K562 (cell line): ENCODE measurements around the gene RESP18. TPM values are rescaled to one million over a fixed set of nuclear protein-coding genes. Genes with fewer than 3 reads are reported as not detected.

Experiments
- ATF1 ChIP-seq, 2 experiments: fragments of 450-650 bp in 1 of 2; IDR thresholded peaks; 2 replicates each; pipeline ENCODE4 v1.6.1; 2016; ENCODE audit warnings: missing compliant biosample characterization in 1 of 2, missing genetic modification characterization in 1 of 2
- EHMT2 ChIP-seq: fragments of 450-650 bp; IDR thresholded peaks from 2 replicates; pipeline ENCODE4 v1.6.1; 2018; ENCODE audit warnings: antibody characterized with exemption
- FOXJ3 ChIP-seq: sonication (generic); formaldehyde crosslinking; IDR thresholded peaks from 2 replicates; pipeline ENCODE4 v1.4.0; 2020; ENCODE audit warnings: mild to moderate bottlenecking, missing genetic modification reagents
- GABPB1 ChIP-seq: sonication (generic); formaldehyde crosslinking; IDR thresholded peaks from 2 replicates; pipeline ENCODE4 v1.8.0; 2022; ENCODE audit warnings: mild to moderate bottlenecking, missing genetic modification reagents
- GTF2B ChIP-seq: IDR thresholded peaks from 2 replicates; pipeline ENCODE4 v1.6.1; 2011; ENCODE audit not compliant: insufficient read length; ENCODE audit errors: extremely low read depth
- HDAC1 ChIP-seq, 2 experiments: fragments of 450-650 bp; IDR thresholded peaks; 2 replicates each; pipeline ENCODE4 v1.6.1; 2016 to 2017; ENCODE audit warnings: inconsistent platforms in 1 of 2, mild to moderate bottlenecking in 1 of 2, moderate library complexity in 1 of 2
- KLF10 ChIP-seq: fragments of 250-450 bp; sonication (Bioruptor Pico); IDR thresholded peaks from 2 replicates; pipeline ENCODE4 v1.6.1; 2021; ENCODE audit warnings: matching md5 sums
- KLF6 ChIP-seq: fragments of 250-450 bp; sonication (Bioruptor Pico); IDR thresholded peaks from 2 replicates; pipeline ENCODE4 v1.4.0; 2020; ENCODE audit warnings: mild to moderate bottlenecking, moderate library complexity, borderline replicate concordance
- MYBL2 ChIP-seq, 2 experiments: fragments of 450-650 bp in 1 of 2; sonication (generic) in 1 of 2; formaldehyde crosslinking in 1 of 2; IDR thresholded peaks; 2 replicates each; pipeline versions ENCODE4 v1.6.1 to v1.8.1; 2017 to 2022; ENCODE audit warnings: borderline replicate concordance in 1 of 2, inconsistent platforms in 1 of 2, low read depth in 1 of 2, mild to moderate bottlenecking in 1 of 2, missing genetic modification reagents in 1 of 2, moderate library complexity in 1 of 2
- NR2F6 ChIP-seq: fragments of 450-650 bp; formaldehyde crosslinking; IDR thresholded peaks from 2 replicates; pipeline ENCODE4 v1.4.0; 2020; ENCODE audit warnings: mild to moderate bottlenecking
- PML ChIP-seq: IDR thresholded peaks from 2 replicates; pipeline ENCODE4 v1.6.1; 2012; ENCODE audit warnings: low read length, inconsistent platforms
- PPARD ChIP-seq: fragments of 250-450 bp; sonication (Bioruptor Pico); IDR thresholded peaks from 2 replicates; pipeline ENCODE4 v1.8.0; 2022; ENCODE audit warnings: inconsistent platforms, mild to moderate bottlenecking, moderate library complexity
- RBM15 ChIP-seq: fragments of 200-400 bp; formaldehyde crosslinking; IDR thresholded peaks from 2 replicates; pipeline ENCODE4 v1.6.1; 2018; ENCODE audit warnings: mild to moderate bottlenecking, low read length, moderate library complexity; ENCODE audit not compliant: insufficient read depth
- TAF9B ChIP-seq: fragments of 450-650 bp; IDR thresholded peaks from 2 replicates; pipeline ENCODE4 v1.6.1; 2018; ENCODE audit warnings: mild to moderate bottlenecking; ENCODE audit not compliant: partially characterized antibody
- polyA plus RNA-seq, 8 experiments: library from polyadenylated mRNA; depleted of rRNA in 4 of 8; stranded (reverse) in 5 of 8; unstranded in 3 of 8; fragments of >200 nt; fragmentation: Nextera tagmentation in 2 of 8; fragmentation: Illumina TruSeq in 1 of 8; extraction: Ambion mirVana in 2 of 8; extraction: Trizol in 1 of 8; gene quantifications; 2 replicates each; pipeline versions ENCODE4 v1.2.1 to v1.2.3, GENCODE V29; 2011 to 2014; ENCODE audit warnings: inconsistent platforms in 1 of 8, missing spikeins in 1 of 8
- total RNA-seq, 7 experiments: library from RNA; depleted of rRNA in 6 of 7; stranded (reverse); fragments of >200 nt in 6 of 7; fragmentation: Illumina TruSeq in 2 of 7; extraction: Trizol in 2 of 7; gene quantifications; 2 replicates each; pipeline versions ENCODE4 v1.2.1 to v1.2.3, GENCODE V29; 2011 to 2021; ENCODE audit warnings: low replicate concordance in 1 of 7
- TF ChIP-seq, protein P1 (sequence below): fragments of 250-450 bp; sonication (Bioruptor Pico); IDR thresholded peaks from 2 replicates; pipeline ENCODE4 v1.6.1; 2021; ENCODE audit warnings: mild to moderate bottlenecking
- TF ChIP-seq, protein P2 (sequence below): fragments of 250-450 bp; sonication (Bioruptor Pico); IDR thresholded peaks from 2 replicates; pipeline ENCODE4 v1.8.0; 2022; ENCODE audit warnings: inconsistent platforms
- TF ChIP-seq, protein P3 (sequence below): IDR thresholded peaks from 2 replicates; pipeline ENCODE4 v1.6.1; 2011; ENCODE audit warnings: borderline replicate concordance, low read depth, mild to moderate bottlenecking, moderate library complexity, low read length; ENCODE audit not compliant: insufficient read depth, poor library complexity, severe bottlenecking
- TF ChIP-seq, protein P4 (sequence below): sonication (generic); formaldehyde crosslinking; IDR thresholded peaks from 2 replicates; pipeline ENCODE4 v1.8.1; 2023; ENCODE audit warnings: mild to moderate bottlenecking, missing genetic modification reagents

The RESP18 gene
- total and polyA plus RNA-seq, 9 of the 15 experiments (the other 6 are each of a cell fraction or from before 2014, with no cell fraction given), result not detected

GRCh38 chr2:219294356-219295351 lies 37.9 kb downstream of the RESP18 start (continued):
- TF ChIP-seq, protein P1, sequence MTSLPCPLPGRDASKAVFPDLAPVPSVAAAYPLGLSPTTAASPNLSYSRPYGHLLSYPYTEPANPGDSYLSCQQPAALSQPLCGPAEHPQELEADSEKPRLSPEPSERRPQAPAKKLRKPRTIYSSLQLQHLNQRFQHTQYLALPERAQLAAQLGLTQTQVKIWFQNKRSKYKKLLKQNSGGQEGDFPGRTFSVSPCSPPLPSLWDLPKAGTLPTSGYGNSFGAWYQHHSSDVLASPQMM (CRISPR knock-in tag), result no peak
- TF ChIP-seq KLF6 (no peak), GABPB1 (CRISPR knock-in tag) (peak; percentile 62; the same call in 1 of the 2 replicates), RBM15 (no peak), ATF1 (CRISPR knock-in tag; IDR thresholded peaks at IDR 0.05) (no peak), ATF1 (tag; IDR thresholded peaks at IDR 0.05) (peak; percentile 75), MYBL2 (IDR thresholded peaks at IDR 0.05; ENCODE audit: low read depth) (no peak), MYBL2 (CRISPR knock-in tag; IDR thresholded peaks at IDR 0.05; ENCODE audit: borderline replicate concordance) (no peak), KLF10 (no peak), PPARD (CRISPR knock-in tag) (no peak), HDAC1 (IDR thresholded peaks at IDR 0.05) (peak in 1 of 2 experiments; percentile 56; a peak in 2 of 4 replicates), GTF2B (no peak), PML (no peak), EHMT2 (no peak), NR2F6 (CRISPR knock-in tag) (no peak), FOXJ3 (CRISPR knock-in tag) (no peak), TAF9B (no peak)
- TF ChIP-seq, protein P2, sequence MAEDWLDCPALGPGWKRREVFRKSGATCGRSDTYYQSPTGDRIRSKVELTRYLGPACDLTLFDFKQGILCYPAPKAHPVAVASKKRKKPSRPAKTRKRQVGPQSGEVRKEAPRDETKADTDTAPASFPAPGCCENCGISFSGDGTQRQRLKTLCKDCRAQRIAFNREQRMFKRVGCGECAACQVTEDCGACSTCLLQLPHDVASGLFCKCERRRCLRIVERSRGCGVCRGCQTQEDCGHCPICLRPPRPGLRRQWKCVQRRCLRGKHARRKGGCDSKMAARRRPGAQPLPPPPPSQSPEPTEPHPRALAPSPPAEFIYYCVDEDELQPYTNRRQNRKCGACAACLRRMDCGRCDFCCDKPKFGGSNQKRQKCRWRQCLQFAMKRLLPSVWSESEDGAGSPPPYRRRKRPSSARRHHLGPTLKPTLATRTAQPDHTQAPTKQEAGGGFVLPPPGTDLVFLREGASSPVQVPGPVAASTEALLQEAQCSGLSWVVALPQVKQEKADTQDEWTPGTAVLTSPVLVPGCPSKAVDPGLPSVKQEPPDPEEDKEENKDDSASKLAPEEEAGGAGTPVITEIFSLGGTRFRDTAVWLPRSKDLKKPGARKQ (CRISPR knock-in tag), result no peak
- TF ChIP-seq, protein P3, sequence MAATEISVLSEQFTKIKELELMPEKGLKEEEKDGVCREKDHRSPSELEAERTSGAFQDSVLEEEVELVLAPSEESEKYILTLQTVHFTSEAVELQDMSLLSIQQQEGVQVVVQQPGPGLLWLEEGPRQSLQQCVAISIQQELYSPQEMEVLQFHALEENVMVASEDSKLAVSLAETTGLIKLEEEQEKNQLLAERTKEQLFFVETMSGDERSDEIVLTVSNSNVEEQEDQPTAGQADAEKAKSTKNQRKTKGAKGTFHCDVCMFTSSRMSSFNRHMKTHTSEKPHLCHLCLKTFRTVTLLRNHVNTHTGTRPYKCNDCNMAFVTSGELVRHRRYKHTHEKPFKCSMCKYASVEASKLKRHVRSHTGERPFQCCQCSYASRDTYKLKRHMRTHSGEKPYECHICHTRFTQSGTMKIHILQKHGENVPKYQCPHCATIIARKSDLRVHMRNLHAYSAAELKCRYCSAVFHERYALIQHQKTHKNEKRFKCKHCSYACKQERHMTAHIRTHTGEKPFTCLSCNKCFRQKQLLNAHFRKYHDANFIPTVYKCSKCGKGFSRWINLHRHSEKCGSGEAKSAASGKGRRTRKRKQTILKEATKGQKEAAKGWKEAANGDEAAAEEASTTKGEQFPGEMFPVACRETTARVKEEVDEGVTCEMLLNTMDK, result peak; percentile 93
- TF ChIP-seq, protein P4, sequence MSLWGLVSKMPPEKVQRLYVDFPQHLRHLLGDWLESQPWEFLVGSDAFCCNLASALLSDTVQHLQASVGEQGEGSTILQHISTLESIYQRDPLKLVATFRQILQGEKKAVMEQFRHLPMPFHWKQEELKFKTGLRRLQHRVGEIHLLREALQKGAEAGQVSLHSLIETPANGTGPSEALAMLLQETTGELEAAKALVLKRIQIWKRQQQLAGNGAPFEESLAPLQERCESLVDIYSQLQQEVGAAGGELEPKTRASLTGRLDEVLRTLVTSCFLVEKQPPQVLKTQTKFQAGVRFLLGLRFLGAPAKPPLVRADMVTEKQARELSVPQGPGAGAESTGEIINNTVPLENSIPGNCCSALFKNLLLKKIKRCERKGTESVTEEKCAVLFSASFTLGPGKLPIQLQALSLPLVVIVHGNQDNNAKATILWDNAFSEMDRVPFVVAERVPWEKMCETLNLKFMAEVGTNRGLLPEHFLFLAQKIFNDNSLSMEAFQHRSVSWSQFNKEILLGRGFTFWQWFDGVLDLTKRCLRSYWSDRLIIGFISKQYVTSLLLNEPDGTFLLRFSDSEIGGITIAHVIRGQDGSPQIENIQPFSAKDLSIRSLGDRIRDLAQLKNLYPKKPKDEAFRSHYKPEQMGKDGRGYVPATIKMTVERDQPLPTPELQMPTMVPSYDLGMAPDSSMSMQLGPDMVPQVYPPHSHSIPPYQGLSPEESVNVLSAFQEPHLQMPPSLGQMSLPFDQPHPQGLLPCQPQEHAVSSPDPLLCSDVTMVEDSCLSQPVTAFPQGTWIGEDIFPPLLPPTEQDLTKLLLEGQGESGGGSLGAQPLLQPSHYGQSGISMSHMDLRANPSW, result no peak
